ENCODE measurements around the gene ATP6V0C. TPM values are rescaled to one million over a fixed set of nuclear protein-coding genes. Genes with fewer than 3 reads are reported as not detected.

Gene ATP6V0C
- polyA plus RNA-seq, 1 donor from 2014 or later: 100 TPM

DNA sequence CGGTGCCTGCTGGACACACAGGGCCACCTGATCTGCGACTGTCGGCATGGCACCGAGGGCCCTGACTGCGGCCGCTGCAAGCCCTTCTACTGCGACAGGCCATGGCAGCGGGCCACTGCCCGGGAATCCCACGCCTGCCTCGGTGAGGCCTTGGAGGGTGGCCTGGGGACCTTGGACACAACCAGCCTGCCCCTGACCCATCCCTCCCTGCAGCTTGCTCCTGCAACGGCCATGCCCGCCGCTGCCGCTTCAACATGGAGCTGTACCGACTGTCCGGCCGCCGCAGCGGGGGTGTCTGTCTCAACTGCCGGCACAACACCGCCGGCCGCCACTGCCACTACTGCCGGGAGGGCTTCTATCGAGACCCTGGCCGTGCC, 41.3 kb upstream of the ATP6V0C start:
- no peak overlapping the region for H3K27ac ChIP-seq (ENCODE audit: low read length)
- no peak overlapping the region for H3K4me2 ChIP-seq (ENCODE audit: low read length)
- peaks cover 6% of the 10 kb centered on the region for H3K27me3 ChIP-seq (ENCODE audit: insufficient read depth, low read depth, low read length)
- peaks cover 8% of the 10 kb centered on the region for H3K79me2 ChIP-seq (replicated peaks; ENCODE audit: insufficient read depth, low read length)
- no peaks in the 10 kb centered on the region for H4K20me1 ChIP-seq (ENCODE audit: insufficient read depth)
- no peaks in the 10 kb centered on the region for H3K36me3 ChIP-seq (ENCODE audit: insufficient read depth, low read length)
- H3F3A ChIP-seq (ENCODE audit: insufficient read depth, low read length, poor library complexity, severe bottlenecking): no peaks in the 10 kb centered on the region
- no peak overlapping the region for H3K9ac ChIP-seq (ENCODE audit: low read length)
- H2AFZ ChIP-seq (ENCODE audit: low read depth, low read length): no peak overlapping the region
- TF ChIP-seq POLR2AphosphoS5 (IDR thresholded peaks at IDR 0.05): no peak
- TF ChIP-seq, protein P1, sequence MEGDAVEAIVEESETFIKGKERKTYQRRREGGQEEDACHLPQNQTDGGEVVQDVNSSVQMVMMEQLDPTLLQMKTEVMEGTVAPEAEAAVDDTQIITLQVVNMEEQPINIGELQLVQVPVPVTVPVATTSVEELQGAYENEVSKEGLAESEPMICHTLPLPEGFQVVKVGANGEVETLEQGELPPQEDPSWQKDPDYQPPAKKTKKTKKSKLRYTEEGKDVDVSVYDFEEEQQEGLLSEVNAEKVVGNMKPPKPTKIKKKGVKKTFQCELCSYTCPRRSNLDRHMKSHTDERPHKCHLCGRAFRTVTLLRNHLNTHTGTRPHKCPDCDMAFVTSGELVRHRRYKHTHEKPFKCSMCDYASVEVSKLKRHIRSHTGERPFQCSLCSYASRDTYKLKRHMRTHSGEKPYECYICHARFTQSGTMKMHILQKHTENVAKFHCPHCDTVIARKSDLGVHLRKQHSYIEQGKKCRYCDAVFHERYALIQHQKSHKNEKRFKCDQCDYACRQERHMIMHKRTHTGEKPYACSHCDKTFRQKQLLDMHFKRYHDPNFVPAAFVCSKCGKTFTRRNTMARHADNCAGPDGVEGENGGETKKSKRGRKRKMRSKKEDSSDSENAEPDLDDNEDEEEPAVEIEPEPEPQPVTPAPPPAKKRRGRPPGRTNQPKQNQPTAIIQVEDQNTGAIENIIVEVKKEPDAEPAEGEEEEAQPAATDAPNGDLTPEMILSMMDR (IDR thresholded peaks at IDR 0.05; ENCODE audit: poor library complexity, severe bottlenecking): no peak
- TF ChIP-seq SMC3 (conservative IDR thresholded peaks at IDR 0.05; ENCODE audit: poor library complexity): no peak
- TF ChIP-seq TAF1 (IDR thresholded peaks at IDR 0.05; ENCODE audit: low read depth): no peak
- no peak for TF ChIP-seq EP300 (conservative IDR thresholded peaks at IDR 0.05; ENCODE audit: poor library complexity, severe bottlenecking)
- TF ChIP-seq RAD21 (conservative IDR thresholded peaks at IDR 0.05): no peak
- TF ChIP-seq MXI1 (conservative IDR thresholded peaks at IDR 0.05; ENCODE audit: poor library complexity, severe bottlenecking): no peak
- H3K9me2 ChIP-seq (ENCODE audit: insufficient read depth, low read length): no peaks in the 10 kb centered on the region
- no peaks in the 10 kb centered on the region for H3K9me3 ChIP-seq (ENCODE audit: low read length)
- H3K4me3 ChIP-seq (ENCODE audit: low read length): no peak overlapping the region

GRCh38 chr16:2472885-2473445, 40.8 kb upstream of the ATP6V0C start:
- H3K9me3 ChIP-seq (ENCODE audit: low read length): no peaks in the 10 kb centered on the region
- peak overlapping the region; percentile 53 for H3K4me3 ChIP-seq (ENCODE audit: low read length)
- H4K20me1 ChIP-seq (ENCODE audit: insufficient read depth): no peaks in the 10 kb centered on the region
- peaks cover 8% of the 10 kb centered on the region for H3K79me2 ChIP-seq (replicated peaks; ENCODE audit: insufficient read depth, low read length)
- no peak overlapping the region for H3K9ac ChIP-seq (ENCODE audit: low read length)
- no peak overlapping the region for H2AFZ ChIP-seq (ENCODE audit: low read depth, low read length)
- no peaks in the 10 kb centered on the region for H3F3A ChIP-seq (ENCODE audit: insufficient read depth, low read length, poor library complexity, severe bottlenecking)
- no peak overlapping the region for H3K27ac ChIP-seq (ENCODE audit: low read length)
- peaks cover 6% of the 10 kb centered on the region for H3K27me3 ChIP-seq (ENCODE audit: insufficient read depth, low read depth, low read length)
- H3K9me2 ChIP-seq (ENCODE audit: insufficient read depth, low read length): no peaks in the 10 kb centered on the region
- TF ChIP-seq, protein P1 (IDR thresholded peaks at IDR 0.05; ENCODE audit: poor library complexity, severe bottlenecking): no peak
- TF ChIP-seq, protein P2, sequence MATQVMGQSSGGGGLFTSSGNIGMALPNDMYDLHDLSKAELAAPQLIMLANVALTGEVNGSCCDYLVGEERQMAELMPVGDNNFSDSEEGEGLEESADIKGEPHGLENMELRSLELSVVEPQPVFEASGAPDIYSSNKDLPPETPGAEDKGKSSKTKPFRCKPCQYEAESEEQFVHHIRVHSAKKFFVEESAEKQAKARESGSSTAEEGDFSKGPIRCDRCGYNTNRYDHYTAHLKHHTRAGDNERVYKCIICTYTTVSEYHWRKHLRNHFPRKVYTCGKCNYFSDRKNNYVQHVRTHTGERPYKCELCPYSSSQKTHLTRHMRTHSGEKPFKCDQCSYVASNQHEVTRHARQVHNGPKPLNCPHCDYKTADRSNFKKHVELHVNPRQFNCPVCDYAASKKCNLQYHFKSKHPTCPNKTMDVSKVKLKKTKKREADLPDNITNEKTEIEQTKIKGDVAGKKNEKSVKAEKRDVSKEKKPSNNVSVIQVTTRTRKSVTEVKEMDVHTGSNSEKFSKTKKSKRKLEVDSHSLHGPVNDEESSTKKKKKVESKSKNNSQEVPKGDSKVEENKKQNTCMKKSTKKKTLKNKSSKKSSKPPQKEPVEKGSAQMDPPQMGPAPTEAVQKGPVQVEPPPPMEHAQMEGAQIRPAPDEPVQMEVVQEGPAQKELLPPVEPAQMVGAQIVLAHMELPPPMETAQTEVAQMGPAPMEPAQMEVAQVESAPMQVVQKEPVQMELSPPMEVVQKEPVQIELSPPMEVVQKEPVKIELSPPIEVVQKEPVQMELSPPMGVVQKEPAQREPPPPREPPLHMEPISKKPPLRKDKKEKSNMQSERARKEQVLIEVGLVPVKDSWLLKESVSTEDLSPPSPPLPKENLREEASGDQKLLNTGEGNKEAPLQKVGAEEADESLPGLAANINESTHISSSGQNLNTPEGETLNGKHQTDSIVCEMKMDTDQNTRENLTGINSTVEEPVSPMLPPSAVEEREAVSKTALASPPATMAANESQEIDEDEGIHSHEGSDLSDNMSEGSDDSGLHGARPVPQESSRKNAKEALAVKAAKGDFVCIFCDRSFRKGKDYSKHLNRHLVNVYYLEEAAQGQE (IDR thresholded peaks at IDR 0.05; ENCODE audit: borderline replicate concordance): no peak
- TF ChIP-seq EZH2 (IDR thresholded peaks at IDR 0.05; ENCODE audit: borderline replicate concordance, insufficient read depth, low read length, poor library complexity, severe bottlenecking) (no peak), MXI1 (conservative IDR thresholded peaks at IDR 0.05; ENCODE audit: poor library complexity, severe bottlenecking) (no peak), EP300 (conservative IDR thresholded peaks at IDR 0.05; ENCODE audit: poor library complexity, severe bottlenecking) (no peak), SMC3 (conservative IDR thresholded peaks at IDR 0.05; ENCODE audit: poor library complexity) (no peak), RAD21 (conservative IDR thresholded peaks at IDR 0.05) (no peak), TAF1 (IDR thresholded peaks at IDR 0.05; ENCODE audit: low read depth) (no peak)
- H3K4me2 ChIP-seq (ENCODE audit: low read length): no peak overlapping the region
- H3K36me3 ChIP-seq (ENCODE audit: insufficient read depth, low read length): no peaks in the 10 kb centered on the region

All from neural cell (in vitro differentiated cells).